IMR-90 (cell line): ENCODE results near the gene ST6GALNAC3. TPM values are rescaled to one million over a fixed set of nuclear protein-coding genes. Genes with fewer than 3 reads are reported as not detected.

ENCODE experiments used
- ATAC-seq: fragments of 200-7000 bp; cut with Tn5 transposase; 2 replicates; pipeline ENCODE4 v1.9.1; 2020; ENCODE audit warnings: low read depth, mild to moderate bottlenecking, moderate library complexity
- BruUV-seq: library from RNA; stranded (reverse); fragments of 400-500 nt; replicated peaks from 2 replicates; lab custom pipeline; 2021; lab: Mats Ljungman, UMichigan
- CTCF ChIA-PET: fragments of 300-600 bp; formaldehyde crosslinking; extraction: SDS; loops from one replicate; lab custom pipeline; 2021; ENCODE audit warnings: antibody characterized with exemption; lab: Yijun Ruan, JAX
- POLR2A ChIA-PET: fragments of 300-600 bp; sonication (Branson Sonifier 250); formaldehyde crosslinking; loops from one replicate; lab custom pipeline; 2022; ENCODE audit warnings: antibody characterized with exemption; ENCODE audit not compliant: unreplicated experiment; lab: Charles Lee
- DNase-seq: peaks from one replicate; pipeline ENCODE4 v3.0.0; 2013
- H2AFZ ChIP-seq: replicated peaks from 2 replicates; pipeline ENCODE3; 2013; ENCODE audit warnings: low read length, mild to moderate bottlenecking; ENCODE audit not compliant: poor library complexity
- H2AK5ac ChIP-seq: 2 replicates; pipeline ENCODE4 v1.6.1; 2013; ENCODE audit warnings: low read depth, low read length, inconsistent platforms
- H2AK9ac ChIP-seq: replicated peaks from 2 replicates; pipeline ENCODE3; 2013; ENCODE audit warnings: mild to moderate bottlenecking, low read depth, low read length, moderate library complexity; ENCODE audit not compliant: poor library complexity
- H2BK120ac ChIP-seq: 2 replicates; pipeline ENCODE4 v1.6.1; 2013; ENCODE audit warnings: low read depth, low read length, inconsistent platforms
- H2BK15ac ChIP-seq: 3 replicates; pipeline ENCODE4 v1.6.1; 2013; ENCODE audit warnings: low read depth, low read length, inconsistent platforms
- H2BK20ac ChIP-seq: 2 replicates; pipeline ENCODE4 v1.6.1; 2013; ENCODE audit warnings: low read depth, mild to moderate bottlenecking, inconsistent platforms, low read length, moderate library complexity
- H2BK5ac ChIP-seq: 2 replicates; pipeline ENCODE4 v1.6.1; 2013; ENCODE audit warnings: mild to moderate bottlenecking, low read depth, low read length, inconsistent platforms; ENCODE audit not compliant: poor library complexity, severe bottlenecking
- H3K14ac ChIP-seq: replicated peaks from 2 replicates; pipeline ENCODE4 v1.6.1; 2013; ENCODE audit warnings: low read depth, low read length, inconsistent platforms
- H3K18ac ChIP-seq: 2 replicates; pipeline ENCODE4 v1.6.1; 2013; ENCODE audit warnings: low read depth, low read length, control low read depth
- H3K23ac ChIP-seq: 2 replicates; pipeline ENCODE4 v1.6.1; 2013; ENCODE audit warnings: low read depth, low read length, inconsistent platforms
- H3K27ac ChIP-seq: 2 replicates; pipeline ENCODE4 v1.5.1; 2013; ENCODE audit warnings: mild to moderate bottlenecking, control low read depth, low read length; ENCODE audit not compliant: insufficient read depth
- H3K27me3 ChIP-seq: 2 replicates; pipeline ENCODE4 v1.6.1; 2013; ENCODE audit warnings: low read length; ENCODE audit not compliant: control insufficient read depth, insufficient read depth
- H3K36me3 ChIP-seq: 2 replicates; pipeline ENCODE4 v1.6.1; 2013; ENCODE audit warnings: low read length, mixed read lengths; ENCODE audit not compliant: control insufficient read depth, insufficient read depth
- H3K4ac ChIP-seq: 2 replicates; pipeline ENCODE4 v1.6.1; 2013; ENCODE audit warnings: low read depth, low read length, inconsistent platforms
- H3K4me1 ChIP-seq: 2 replicates; pipeline ENCODE4 v1.6.1; 2013; ENCODE audit warnings: low read length, mixed read lengths; ENCODE audit not compliant: control insufficient read depth, insufficient read depth
- H3K4me2 ChIP-seq: 2 replicates; pipeline ENCODE4 v1.6.1; 2013; ENCODE audit warnings: low read depth, mild to moderate bottlenecking, control low read depth, low read length, moderate library complexity
- H3K4me3 ChIP-seq: 2 replicates; pipeline ENCODE4 v1.5.1; 2013; ENCODE audit warnings: low read depth, mild to moderate bottlenecking, control low read depth, low read length, moderate library complexity; ENCODE audit not compliant: insufficient read depth
- H3K56ac ChIP-seq: 2 replicates; pipeline ENCODE4 v1.6.1; 2013; ENCODE audit warnings: low read length, inconsistent platforms; ENCODE audit not compliant: insufficient read depth; ENCODE audit errors: extremely low read depth
- H3K79me1 ChIP-seq, 2 experiments: 2 replicates each; pipeline ENCODE4 v1.6.1; 2013; ENCODE audit warnings: low read length in 2 of 2, inconsistent platforms in 1 of 2, low read depth in 1 of 2
- H3K9ac ChIP-seq: 2 replicates; pipeline ENCODE4 v1.6.1; 2013; ENCODE audit warnings: low read depth, low read length, control low read depth
- H3K9me1 ChIP-seq: 2 replicates; pipeline ENCODE4 v1.6.1; 2013; ENCODE audit warnings: low read length, inconsistent platforms; ENCODE audit not compliant: insufficient read depth
- H3K9me3 ChIP-seq: 2 replicates; pipeline ENCODE4 v1.6.1; 2013; ENCODE audit warnings: low read length; ENCODE audit not compliant: control insufficient read depth, insufficient read depth
- H4K20me1 ChIP-seq: 2 replicates; pipeline ENCODE4 v1.6.1; 2013; ENCODE audit warnings: low read length, inconsistent platforms; ENCODE audit not compliant: insufficient read depth
- H4K5ac ChIP-seq: 2 replicates; pipeline ENCODE4 v1.6.1; 2013; ENCODE audit warnings: mild to moderate bottlenecking, low read depth, low read length, control low read depth
- H4K8ac ChIP-seq, 2 experiments: 2 replicates each; pipeline ENCODE4 v1.6.1; 2013; ENCODE audit warnings: low read depth in 2 of 2, low read length in 2 of 2, control low read depth in 1 of 2, inconsistent platforms in 1 of 2
- H4K91ac ChIP-seq: 2 replicates; pipeline ENCODE4 v1.6.1; 2013; ENCODE audit warnings: low read depth, low read length, inconsistent platforms; ENCODE audit not compliant: insufficient read depth
- BHLHE40 ChIP-seq: fragments of 150-350 bp; IDR thresholded peaks from 2 replicates; pipeline ENCODE4 v1.6.1; 2016; ENCODE audit warnings: mild to moderate bottlenecking, low read depth, low read length
- CEBPB ChIP-seq: IDR thresholded peaks from 2 replicates; pipeline ENCODE4 v1.6.1; 2012; ENCODE audit warnings: low read depth, low read length, improper control_type of control experiment
- CHD1 ChIP-seq: IDR thresholded peaks from 2 replicates; pipeline ENCODE4 v1.6.1; 2012; ENCODE audit warnings: low read depth, low read length, improper control_type of control experiment
- FOS ChIP-seq: fragments of 150-350 bp; IDR thresholded peaks from 2 replicates; pipeline ENCODE4 v1.6.1; 2016; ENCODE audit warnings: low read depth, low read length
- MAFK ChIP-seq: IDR thresholded peaks from 2 replicates; pipeline ENCODE4 v1.6.1; 2012; ENCODE audit warnings: low read depth, low read length, improper control_type of control experiment
- MAZ ChIP-seq: IDR thresholded peaks from 2 replicates; pipeline ENCODE4 v1.6.1; 2012; ENCODE audit warnings: low read depth, mild to moderate bottlenecking, low read length, improper control_type of control experiment, moderate library complexity, borderline replicate concordance
- MXI1 ChIP-seq: IDR thresholded peaks from 2 replicates; pipeline ENCODE4 v1.6.1; 2012; ENCODE audit warnings: low read depth, mild to moderate bottlenecking, low read length, moderate library complexity, borderline replicate concordance
- NFE2L2 ChIP-seq: fragments of 150-350 bp; IDR thresholded peaks from 2 replicates; pipeline ENCODE4 v1.6.1; 2016; ENCODE audit warnings: low read depth, mild to moderate bottlenecking, low read length
- POLR2A ChIP-seq: IDR thresholded peaks from 2 replicates; pipeline ENCODE4 v1.6.1; 2012; ENCODE audit warnings: mild to moderate bottlenecking, low read depth, low read length
- RAD21 ChIP-seq: IDR thresholded peaks from 2 replicates; pipeline ENCODE4 v1.6.1; 2012; ENCODE audit warnings: low read length, improper control_type of control experiment
- RCOR1 ChIP-seq: IDR thresholded peaks from 2 replicates; pipeline ENCODE4 v1.6.1; 2012; ENCODE audit warnings: mild to moderate bottlenecking, low read length, improper control_type of control experiment; ENCODE audit not compliant: insufficient replicate concordance
- RFX5 ChIP-seq: IDR thresholded peaks from 2 replicates; pipeline ENCODE4 v1.8.0; 2012; ENCODE audit warnings: low read depth, mild to moderate bottlenecking, low read length, moderate library complexity
- SMC3 ChIP-seq: fragments of 150-350 bp; IDR thresholded peaks from 2 replicates; pipeline ENCODE4 v1.6.1; 2016; ENCODE audit warnings: low read depth, mild to moderate bottlenecking, antibody characterized with exemption, low read length, moderate library complexity
- WGBS, 2 experiments: methylation state at CpG; one replicate each; pipeline versions ENCODE4 v1.1.5 to v1.1.7; 2013; ENCODE audit warnings: missing lambda C conversion rate in 2 of 2; ENCODE audit not compliant: insufficient read length in 1 of 2; ENCODE audit errors: extremely low coverage in 2 of 2; 5-methylcytosine and 5-hydroxymethylcytosine counted together
- dilution Hi-C: fragments of 300-500 bp; cut with HindIII; formaldehyde crosslinking; loops from one replicate; pipeline ENCODE4 v1.14.3; 2018; ENCODE audit warnings: low sequenced_read_pairs; ENCODE audit not compliant: unreplicated experiment
- in situ Hi-C: fragments of 300-500 bp; cut with MboI; formaldehyde crosslinking; loops from 3 replicates; pipeline ENCODE4 v1.14.3; 2019; ENCODE audit warnings: low sequenced_read_pairs, inconsistent platforms, mixed read lengths
- intact Hi-C: fragments of 100-400 bp; cut with micrococcal nuclease; formaldehyde crosslinking; loops from 2 replicates; pipeline ENCODE4 v1.10.0; 2022
- polyA plus RNA-seq, 3 experiments: library from polyadenylated mRNA; depleted of rRNA; stranded (reverse); fragments of >200 nt; gene quantifications; 2 replicates each; pipeline ENCODE4 v1.2.3, GENCODE V29; 2012; ENCODE audit warnings: low replicate concordance in 1 of 3
- total RNA-seq: library from RNA; depleted of rRNA; stranded (reverse); fragments of >200 nt; gene quantifications from 2 replicates; pipeline ENCODE4 v1.2.3, GENCODE V29; 2012
- TF ChIP-seq, protein P1 (sequence below): fragments of 150-350 bp; IDR thresholded peaks from 2 replicates; pipeline ENCODE4 v1.6.1; 2016; ENCODE audit warnings: low read depth, mild to moderate bottlenecking, low read length, moderate library complexity, borderline replicate concordance
- TF ChIP-seq, protein P2 (sequence below): conservative IDR thresholded peaks from 2 replicates; pipeline ENCODE4 v1.5.1; 2012; ENCODE audit warnings: mild to moderate bottlenecking, low read depth, low read length, improper control_type of control experiment
- TF ChIP-seq, protein P3 (sequence below): fragments of 150-350 bp; IDR thresholded peaks from 2 replicates; pipeline ENCODE4 v1.6.1; 2017; ENCODE audit warnings: mild to moderate bottlenecking, antibody characterized with exemption, low read length, low read depth

ST6GALNAC3 gene
- total and polyA plus RNA-seq, 2 of the 4 experiments (the other 2 are of a cell fraction) = 0.65 to 1.3 TPM

DNA sequence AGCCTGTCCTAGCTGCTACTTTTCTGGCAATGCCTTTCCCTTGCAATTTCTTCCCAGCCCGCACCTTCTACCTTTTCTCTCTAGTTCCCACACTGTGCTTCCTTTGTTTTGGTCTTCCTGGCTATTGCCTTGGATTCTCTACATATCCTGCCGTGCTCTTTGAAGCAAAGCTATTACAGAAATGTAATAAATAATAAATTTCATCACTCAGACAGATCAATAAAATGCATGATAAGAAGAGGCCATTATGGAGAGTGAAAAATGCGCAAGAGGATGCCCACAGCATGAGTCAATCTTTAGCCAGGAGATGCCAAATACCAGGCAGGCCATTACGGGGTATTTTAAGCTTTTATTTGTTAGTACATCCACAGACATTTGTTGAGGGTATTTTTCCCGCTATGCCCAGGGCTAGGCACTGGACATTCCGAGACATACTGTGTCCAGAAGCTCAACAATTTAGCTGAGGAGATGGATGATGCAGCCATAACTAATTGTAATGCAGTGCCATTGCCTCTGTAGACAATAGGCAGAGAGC is 163.6 kb downstream of the ST6GALNAC3 start:
- Histone ChIP-seq H3K14ac (no peak overlapping the region), H2BK15ac (no peak overlapping the region), H3K9me3 (no peaks in the 10 kb centered on the region), H4K91ac (no peak overlapping the region), H4K20me1 (no peaks in the 10 kb centered on the region), H3K18ac (no peak overlapping the region), H3K27ac (no peak overlapping the region), H2AK9ac (no peak overlapping the region), H3K4me3 (no peak overlapping the region), H2BK120ac (no peak overlapping the region), H3K4me1 (no peaks in the 10 kb centered on the region), H2BK20ac (no peak overlapping the region), H3K9ac (no peak overlapping the region), H3K4me2 (no peak overlapping the region), H3K79me1 (no peaks in the 10 kb centered on the region), H2BK5ac (no peak overlapping the region), H3K23ac (no peak overlapping the region), H3K27me3 (no peaks in the 10 kb centered on the region), H3K9me1 (no peaks in the 10 kb centered on the region), H3K36me3 (no peaks in the 10 kb centered on the region), H4K5ac (no peak overlapping the region), H2AK5ac (no peak overlapping the region), H2AFZ (no peak overlapping the region), H4K8ac (no peak overlapping the region), H3K4ac (no peak overlapping the region), H3K56ac (no peak overlapping the region)
- DNase-seq (no peak), ATAC-seq (no peak)
- dilution Hi-C loops = no loop called here
- intact Hi-C loops = no loop called here
- POLR2A ChIA-PET = no interaction called here
- BruUV-seq = no TSS peak
- TF ChIP-seq RCOR1 (no peak), BHLHE40 (no peak), NFE2L2 (no peak), RFX5 (no peak), MAZ (no peak), SMC3 (no peak), RAD21 (no peak), POLR2A (no peak), MAFK (no peak), FOS (no peak), CEBPB (no peak), CHD1 (no peak), MXI1 (no peak)
- TF ChIP-seq, protein P1, sequence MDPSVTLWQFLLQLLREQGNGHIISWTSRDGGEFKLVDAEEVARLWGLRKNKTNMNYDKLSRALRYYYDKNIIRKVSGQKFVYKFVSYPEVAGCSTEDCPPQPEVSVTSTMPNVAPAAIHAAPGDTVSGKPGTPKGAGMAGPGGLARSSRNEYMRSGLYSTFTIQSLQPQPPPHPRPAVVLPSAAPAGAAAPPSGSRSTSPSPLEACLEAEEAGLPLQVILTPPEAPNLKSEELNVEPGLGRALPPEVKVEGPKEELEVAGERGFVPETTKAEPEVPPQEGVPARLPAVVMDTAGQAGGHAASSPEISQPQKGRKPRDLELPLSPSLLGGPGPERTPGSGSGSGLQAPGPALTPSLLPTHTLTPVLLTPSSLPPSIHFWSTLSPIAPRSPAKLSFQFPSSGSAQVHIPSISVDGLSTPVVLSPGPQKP = no peak
- TF ChIP-seq, protein P2, sequence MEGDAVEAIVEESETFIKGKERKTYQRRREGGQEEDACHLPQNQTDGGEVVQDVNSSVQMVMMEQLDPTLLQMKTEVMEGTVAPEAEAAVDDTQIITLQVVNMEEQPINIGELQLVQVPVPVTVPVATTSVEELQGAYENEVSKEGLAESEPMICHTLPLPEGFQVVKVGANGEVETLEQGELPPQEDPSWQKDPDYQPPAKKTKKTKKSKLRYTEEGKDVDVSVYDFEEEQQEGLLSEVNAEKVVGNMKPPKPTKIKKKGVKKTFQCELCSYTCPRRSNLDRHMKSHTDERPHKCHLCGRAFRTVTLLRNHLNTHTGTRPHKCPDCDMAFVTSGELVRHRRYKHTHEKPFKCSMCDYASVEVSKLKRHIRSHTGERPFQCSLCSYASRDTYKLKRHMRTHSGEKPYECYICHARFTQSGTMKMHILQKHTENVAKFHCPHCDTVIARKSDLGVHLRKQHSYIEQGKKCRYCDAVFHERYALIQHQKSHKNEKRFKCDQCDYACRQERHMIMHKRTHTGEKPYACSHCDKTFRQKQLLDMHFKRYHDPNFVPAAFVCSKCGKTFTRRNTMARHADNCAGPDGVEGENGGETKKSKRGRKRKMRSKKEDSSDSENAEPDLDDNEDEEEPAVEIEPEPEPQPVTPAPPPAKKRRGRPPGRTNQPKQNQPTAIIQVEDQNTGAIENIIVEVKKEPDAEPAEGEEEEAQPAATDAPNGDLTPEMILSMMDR = no peak
- TF ChIP-seq, protein P3, sequence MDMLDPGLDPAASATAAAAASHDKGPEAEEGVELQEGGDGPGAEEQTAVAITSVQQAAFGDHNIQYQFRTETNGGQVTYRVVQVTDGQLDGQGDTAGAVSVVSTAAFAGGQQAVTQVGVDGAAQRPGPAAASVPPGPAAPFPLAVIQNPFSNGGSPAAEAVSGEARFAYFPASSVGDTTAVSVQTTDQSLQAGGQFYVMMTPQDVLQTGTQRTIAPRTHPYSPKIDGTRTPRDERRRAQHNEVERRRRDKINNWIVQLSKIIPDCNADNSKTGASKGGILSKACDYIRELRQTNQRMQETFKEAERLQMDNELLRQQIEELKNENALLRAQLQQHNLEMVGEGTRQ = no peak
- in situ Hi-C loops = no loop called here
- WGBS, 2 experiments = no CpG with 5 or more reads among the region's 6 CpGs
- CTCF ChIA-PET = no interaction called here
